Posterior cingulate gyrus (tissue), 11 donors: ENCODE results near the gene SPACDR.

Source experiments
- DNase-seq, 10 donors: peaks; one replicate each; pipeline versions ENCODE4 v3.0.0 to v3.0.0-alpha.2; 2020 to 2021; ENCODE audit warnings: mixed read lengths in 3 of 10
- intact Hi-C: fragments of 100-400 bp; cut with DNase I; formaldehyde crosslinking; loops from one replicate; pipeline ENCODE4 v1.15.1; 2023

The SPACDR gene

GRCh38 chr7:100428199-100428966 lies 35.7 kb downstream of the SPACDR start, which contains the start of gene ZCWPW1:
ZCWPW1 (minus strand) TSS chr7:100428703; CDS start chr7:100420649, 8,054 bp downstream.
- intact Hi-C loops: loop anchor here (1.0 kb wide), 1 partner anchor 35 kb away; no protein-coding TSS in a partner anchor
- peak; percentile 91 to 99 (median 96) for DNase-seq

- intact Hi-C loops: loop anchor here (1.0 kb wide), 1 partner anchor 36 kb away; no protein-coding TSS in a partner anchor
- no peak for DNase-seq
These were observed 36.3 kb downstream of the SPACDR start for GRCh38 chr7:100427762-100428198.

GRCh38 chr7:100426516-100426915 lies 37.5 kb downstream of the SPACDR start:
- no peak for DNase-seq
- intact Hi-C loops: no loop called here

GRCh38 chr7:100425347-100425746 lies 38.7 kb downstream of the SPACDR start:
- intact Hi-C loops: no loop called here
- no peak for DNase-seq

GRCh38 chr7:100423315-100423714 lies 40.7 kb downstream of the SPACDR start:
- intact Hi-C loops: no loop called here
- DNase-seq: no peak

GRCh38 chr7:100419660-100420226 lies 44.3 kb downstream of the SPACDR start:
- no peak for DNase-seq
- intact Hi-C loops: no loop called here

GRCh38 chr7:100418930-100419659 lies 45.0 kb downstream of the SPACDR start:
- intact Hi-C loops: no loop called here
- DNase-seq: no peak

GRCh38 chr7:100415448-100415847 lies 48.6 kb downstream of the SPACDR start:
- intact Hi-C loops: no loop called here
- no peak for DNase-seq

- intact Hi-C loops: no loop called here
These were observed 50.2 kb downstream of the SPACDR start for GRCh38 chr7:100413889-100414288.

GRCh38 chr7:100413346-100413745 lies 50.7 kb downstream of the SPACDR start:
- DNase-seq: no peak
- intact Hi-C loops: no loop called here

More at GRCh38 chr7:100413889-100414288, 50.2 kb downstream of the SPACDR start:
- DNase-seq: no peak

GRCh38 chr7:100411101-100411500 lies 53.0 kb downstream of the SPACDR start:
- intact Hi-C loops: no loop called here
- no peak for DNase-seq

- DNase-seq: peak in 1 of 10 donors; percentile 6
- intact Hi-C loops: no loop called here
These were observed 56.5 kb downstream of the SPACDR start for GRCh38 chr7:100407285-100408180.

GRCh38 chr7:100406767-100407166 lies 57.3 kb downstream of the SPACDR start:
- intact Hi-C loops: no loop called here
- no peak for DNase-seq
